Stimulated activated naive CD8-positive, alpha-beta T cell treated with anti-CD3 and anti-CD28 coated beads, Interleukin-15, Interleukin-2, amounts not matched to agents 100 ng/mL and 50 ng/mL, for 24 hours (primary cell): ENCODE data around the gene SCFD1.
"Not testable (repeated sequence)": the region's sequence is repeated elsewhere in the genome, so short reads cannot be mapped to it uniquely, and the experiment has no call there.

Experiments
- H3K27ac Mint-ChIP-seq: one replicate; pipeline ENCODE4 v1.8.0; 2021; ENCODE audit warnings: mild to moderate bottlenecking, mixed read lengths
- H3K27me3 Mint-ChIP-seq: one replicate; pipeline ENCODE4 v1.8.0; 2021; ENCODE audit warnings: mixed read lengths
- H3K36me3 Mint-ChIP-seq: one replicate; pipeline ENCODE4 v1.8.0; 2021; ENCODE audit warnings: low read depth, mixed read lengths
- H3K4me1 Mint-ChIP-seq: one replicate; pipeline ENCODE4 v1.8.0; 2021; ENCODE audit warnings: low read depth, mixed read lengths
- H3K4me3 Mint-ChIP-seq: one replicate; pipeline ENCODE4 v1.8.0; 2021; ENCODE audit warnings: mild to moderate bottlenecking, mixed read lengths
- H3K9me3 Mint-ChIP-seq: one replicate; pipeline ENCODE4 v1.8.0; 2021; ENCODE audit warnings: mixed read lengths

SCFD1 gene

GRCh38 chr14:30600922-30601918, 20.9 kb upstream of the SCFD1 start:
- no peak overlapping the region for H3K27ac Mint-ChIP-seq
- no peaks in the 10 kb centered on the region for H3K9me3 Mint-ChIP-seq
- H3K27me3 Mint-ChIP-seq: no peaks in the 10 kb centered on the region
- H3K36me3 Mint-ChIP-seq: peaks cover 41% of the 10 kb centered on the region
- H3K4me3 Mint-ChIP-seq: no peak overlapping the region
- no peaks in the 10 kb centered on the region for H3K4me1 Mint-ChIP-seq

- Mint-ChIP-seq H3K4me3 (no peak overlapping the region), H3K9me3 (no peaks in the 10 kb centered on the region), H3K27ac (no peak overlapping the region), H3K27me3 (no peaks in the 10 kb centered on the region), H3K4me1 (no peaks in the 10 kb centered on the region), H3K36me3 (peaks cover 44% of the 10 kb centered on the region)
Measured at GRCh38 chr14:30603402-30603801, 18.7 kb upstream of the SCFD1 start.

DNA sequence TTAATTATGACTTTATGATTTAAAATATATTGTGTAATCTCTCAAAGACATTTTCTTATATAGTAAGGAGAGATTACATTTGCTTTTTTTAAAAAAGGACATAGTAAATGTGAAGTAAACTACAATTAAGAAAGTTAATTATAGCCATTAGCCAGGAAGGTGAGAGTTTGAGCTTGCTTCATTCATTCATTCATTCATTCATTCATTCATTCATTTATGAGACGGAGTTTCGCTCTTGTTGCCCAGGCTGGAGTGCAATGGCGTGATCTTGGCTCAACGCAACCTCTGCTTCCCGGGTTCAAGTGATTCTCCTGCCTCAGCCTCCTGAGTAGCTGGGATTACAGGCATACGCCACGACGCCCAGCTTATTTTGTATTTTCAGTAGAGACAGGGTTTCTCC, 17.4 kb upstream of the SCFD1 start:
- H3K36me3 Mint-ChIP-seq: peaks cover 50% of the 10 kb centered on the region
- not testable (repeated sequence) for H3K4me1 Mint-ChIP-seq, H3K4me3 Mint-ChIP-seq, H3K27ac Mint-ChIP-seq, H3K27me3 Mint-ChIP-seq, H3K9me3 Mint-ChIP-seq

DNA sequence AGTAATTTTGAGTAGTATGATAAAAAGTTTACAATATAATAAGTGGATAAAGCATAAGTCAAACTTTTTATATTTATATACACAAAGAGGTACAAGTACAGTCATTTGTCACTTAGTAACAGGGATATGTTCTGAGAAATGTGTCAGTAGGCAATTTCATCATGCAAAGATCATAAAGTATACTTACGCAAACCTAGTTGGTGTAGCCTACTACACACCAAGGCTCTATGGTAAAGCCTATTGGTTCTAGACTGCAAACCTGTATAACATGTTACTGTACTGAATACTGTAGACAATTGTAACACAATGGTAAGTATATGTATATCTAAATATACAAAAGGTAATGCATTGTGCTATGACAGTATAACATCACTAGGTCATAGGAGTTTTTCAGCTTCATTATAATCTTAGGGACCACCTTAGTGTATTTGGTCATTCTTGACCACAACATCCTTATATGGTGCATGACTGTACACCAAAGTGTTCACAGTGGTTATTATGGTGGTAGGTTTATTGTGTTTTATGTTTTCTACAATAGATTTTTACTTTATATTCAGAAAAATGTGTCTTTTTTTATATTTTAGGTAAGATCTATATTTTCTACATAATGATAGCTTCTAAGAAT, 14.9 kb upstream of the SCFD1 start:
- H3K27me3 Mint-ChIP-seq: no peaks in the 10 kb centered on the region
- no peak overlapping the region for H3K4me3 Mint-ChIP-seq
- no peak overlapping the region for H3K27ac Mint-ChIP-seq
- peaks cover 50% of the 10 kb centered on the region for H3K36me3 Mint-ChIP-seq
- no peaks in the 10 kb centered on the region for H3K4me1 Mint-ChIP-seq
- no peaks in the 10 kb centered on the region for H3K9me3 Mint-ChIP-seq

GRCh38 chr14:30608533-30609006, 13.5 kb upstream of the SCFD1 start:
- no peak overlapping the region for H3K27ac Mint-ChIP-seq
- no peaks in the 10 kb centered on the region for H3K27me3 Mint-ChIP-seq
- no peaks in the 10 kb centered on the region for H3K9me3 Mint-ChIP-seq
- H3K4me3 Mint-ChIP-seq: no peak overlapping the region
- H3K4me1 Mint-ChIP-seq: no peaks in the 10 kb centered on the region
- peaks cover 47% of the 10 kb centered on the region for H3K36me3 Mint-ChIP-seq

- Mint-ChIP-seq H3K27me3 (no peaks in the 10 kb centered on the region), H3K36me3 (peaks cover 46% of the 10 kb centered on the region), H3K9me3 (no peaks in the 10 kb centered on the region), H3K4me3 (no peak overlapping the region), H3K4me1 (no peaks in the 10 kb centered on the region), H3K27ac (no peak overlapping the region)
Measured at GRCh38 chr14:30610787-30611343, 11.3 kb upstream of the SCFD1 start.

GRCh38 chr14:30614155-30614554, 8.0 kb upstream of the SCFD1 start:
- H3K9me3 Mint-ChIP-seq: no peaks in the 10 kb centered on the region
- peaks cover 41% of the 10 kb centered on the region for H3K36me3 Mint-ChIP-seq
- no peaks in the 10 kb centered on the region for H3K27me3 Mint-ChIP-seq
- H3K4me3 Mint-ChIP-seq: no peak overlapping the region
- H3K4me1 Mint-ChIP-seq: no peaks in the 10 kb centered on the region
- H3K27ac Mint-ChIP-seq: no peak overlapping the region

DNA sequence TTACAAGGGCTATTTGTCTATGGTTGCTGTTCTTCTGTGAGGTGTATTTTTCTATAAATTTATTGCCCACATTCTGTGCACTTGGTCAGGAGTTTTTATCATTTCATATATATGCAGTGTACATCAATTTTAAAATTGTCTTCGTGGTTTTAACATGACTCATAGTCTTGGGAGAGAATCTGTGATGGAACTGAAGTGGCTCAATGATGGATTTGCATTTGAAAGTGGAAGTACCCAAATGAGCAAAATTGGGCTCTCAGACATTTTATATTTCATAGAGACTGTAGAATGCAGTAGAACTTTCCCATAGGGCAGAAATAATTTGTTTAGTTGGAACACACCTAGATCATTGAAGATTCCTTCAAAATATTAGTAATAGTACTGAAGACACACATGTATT, 1.9 kb upstream of the SCFD1 start:
- Mint-ChIP-seq H3K27me3 (no peaks in the 10 kb centered on the region), H3K4me3 (peak overlapping the region; percentile 63), H3K4me1 (peaks cover 44% of the 10 kb centered on the region), H3K9me3 (no peaks in the 10 kb centered on the region), H3K27ac (peak overlapping the region; percentile 19), H3K36me3 (peaks cover 27% of the 10 kb centered on the region)

GRCh38 chr14:30621354-30621939, 672 bp upstream of the SCFD1 start:
- H3K4me1 Mint-ChIP-seq: peaks cover 44% of the 10 kb centered on the region

DNA sequence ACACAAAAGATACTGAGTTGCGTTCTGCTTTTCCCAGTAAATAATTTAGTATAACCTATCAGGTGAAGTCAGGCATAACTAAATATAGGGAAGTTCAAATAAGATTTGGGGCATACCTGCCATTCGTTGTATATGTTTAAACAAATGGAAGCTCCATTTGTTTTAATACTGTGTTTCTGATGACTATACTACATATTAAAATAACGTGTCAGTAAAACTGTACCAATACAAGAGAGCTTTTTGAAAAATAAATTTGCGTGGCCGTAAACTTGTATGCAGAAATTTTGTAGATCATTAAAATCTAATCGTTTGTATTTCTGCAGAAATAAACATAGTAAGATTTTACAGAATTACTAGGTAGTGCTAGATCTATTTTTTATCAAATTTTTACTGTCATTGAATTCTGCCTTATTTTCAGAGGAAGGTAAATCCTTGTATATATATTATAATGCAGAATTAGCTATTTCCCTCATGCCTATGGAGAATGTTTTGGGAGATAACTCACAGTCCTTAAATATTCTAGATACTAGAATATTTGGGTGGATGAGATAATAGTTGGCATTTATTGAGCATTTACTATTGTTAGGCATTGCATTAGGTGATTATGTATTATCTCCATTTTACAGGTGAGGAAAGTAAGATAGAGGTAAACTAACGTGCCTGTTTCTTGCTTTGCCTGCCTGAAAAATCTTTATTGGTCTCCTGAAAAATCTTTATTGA, 1.5 kb downstream of the SCFD1 start:
- H3K27ac Mint-ChIP-seq: no peak overlapping the region
- H3K9me3 Mint-ChIP-seq: no peaks in the 10 kb centered on the region
- peaks cover 57% of the 10 kb centered on the region for H3K4me1 Mint-ChIP-seq
- H3K36me3 Mint-ChIP-seq: peaks cover 25% of the 10 kb centered on the region
- peak overlapping the region; percentile 89 for H3K4me3 Mint-ChIP-seq
- no peaks in the 10 kb centered on the region for H3K27me3 Mint-ChIP-seq

More at GRCh38 chr14:30621354-30621939, 672 bp upstream of the SCFD1 start:
- no peaks in the 10 kb centered on the region for H3K27me3 Mint-ChIP-seq
- peaks cover 17% of the 10 kb centered on the region for H3K36me3 Mint-ChIP-seq
- peak overlapping the region; percentile 86 for H3K27ac Mint-ChIP-seq
- H3K9me3 Mint-ChIP-seq: no peaks in the 10 kb centered on the region
- H3K4me3 Mint-ChIP-seq: peak overlapping the region; percentile 89

- Mint-ChIP-seq H3K4me3 (peak overlapping the region; percentile 57), H3K36me3 (peaks cover 25% of the 10 kb centered on the region), H3K9me3 (no peaks in the 10 kb centered on the region), H3K27me3 (no peaks in the 10 kb centered on the region), H3K4me1 (peaks cover 57% of the 10 kb centered on the region), H3K27ac (peak overlapping the region; percentile 34)
Measured at GRCh38 chr14:30624132-30624423, 2.0 kb downstream of the SCFD1 start.

- H3K36me3 Mint-ChIP-seq: peaks cover 29% of the 10 kb centered on the region
- peaks cover 47% of the 10 kb centered on the region for H3K4me1 Mint-ChIP-seq
- H3K4me3 Mint-ChIP-seq: no peak overlapping the region
- no peak overlapping the region for H3K27ac Mint-ChIP-seq
- no peaks in the 10 kb centered on the region for H3K9me3 Mint-ChIP-seq
- no peaks in the 10 kb centered on the region for H3K27me3 Mint-ChIP-seq
Measured at GRCh38 chr14:30625533-30625932, 3.4 kb downstream of the SCFD1 start.

DNA sequence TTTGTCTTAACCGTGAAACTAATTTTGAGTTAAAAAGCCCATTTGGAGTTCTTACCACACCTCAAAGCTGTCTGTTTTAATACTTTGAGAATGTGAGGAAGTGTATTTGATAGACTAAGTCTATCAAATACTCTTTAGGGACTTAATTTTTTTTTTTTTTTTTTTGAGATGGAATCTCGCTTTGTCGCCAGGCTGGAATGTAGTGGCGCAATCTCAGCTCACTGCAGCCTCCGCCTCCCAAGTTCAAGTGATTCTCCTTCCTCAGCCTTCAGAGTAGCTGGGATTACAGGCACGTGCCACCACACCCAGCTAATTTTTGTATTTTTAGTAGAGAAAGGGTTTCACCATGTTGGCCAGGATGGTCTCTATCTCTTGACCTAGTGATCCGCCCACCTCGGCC, 7.3 kb downstream of the SCFD1 start:
- not testable (repeated sequence) for H3K27ac Mint-ChIP-seq, H3K27me3 Mint-ChIP-seq, H3K4me3 Mint-ChIP-seq, H3K9me3 Mint-ChIP-seq
- Mint-ChIP-seq H3K36me3 (peaks cover 28% of the 10 kb centered on the region), H3K4me1 (peaks cover 20% of the 10 kb centered on the region)

DNA sequence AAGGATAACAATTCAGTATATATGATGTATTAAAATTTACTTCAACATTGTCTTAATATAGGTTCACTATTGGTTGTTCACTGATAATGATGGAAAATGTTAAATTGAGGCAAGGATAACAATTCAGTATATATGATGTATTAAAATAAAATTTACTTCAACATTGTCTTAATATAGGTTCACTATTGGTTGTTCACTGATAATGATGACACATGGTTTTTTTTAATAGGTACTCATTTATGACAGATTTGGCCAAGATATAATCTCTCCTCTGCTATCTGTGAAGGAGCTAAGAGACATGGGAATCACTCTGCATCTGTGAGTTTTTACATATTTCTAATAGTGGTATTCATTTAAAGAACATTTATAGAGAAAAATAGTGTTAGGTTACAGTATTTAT, 8.1 kb downstream of the SCFD1 start:
- peaks cover 13% of the 10 kb centered on the region for H3K4me1 Mint-ChIP-seq
- H3K36me3 Mint-ChIP-seq: peaks cover 31% of the 10 kb centered on the region
- no peak overlapping the region for H3K4me3 Mint-ChIP-seq
- H3K27me3 Mint-ChIP-seq: no peaks in the 10 kb centered on the region
- no peaks in the 10 kb centered on the region for H3K9me3 Mint-ChIP-seq
- no peak overlapping the region for H3K27ac Mint-ChIP-seq
